ENCODE data around the gene RTEL1. TPM values are rescaled to one million over a fixed set of nuclear protein-coding genes. Genes with fewer than 3 reads are reported as not detected.

RTEL1 gene
- total RNA-seq, 2 donors from 2014 or later, result 25.7 to 34.9 TPM

DNA sequence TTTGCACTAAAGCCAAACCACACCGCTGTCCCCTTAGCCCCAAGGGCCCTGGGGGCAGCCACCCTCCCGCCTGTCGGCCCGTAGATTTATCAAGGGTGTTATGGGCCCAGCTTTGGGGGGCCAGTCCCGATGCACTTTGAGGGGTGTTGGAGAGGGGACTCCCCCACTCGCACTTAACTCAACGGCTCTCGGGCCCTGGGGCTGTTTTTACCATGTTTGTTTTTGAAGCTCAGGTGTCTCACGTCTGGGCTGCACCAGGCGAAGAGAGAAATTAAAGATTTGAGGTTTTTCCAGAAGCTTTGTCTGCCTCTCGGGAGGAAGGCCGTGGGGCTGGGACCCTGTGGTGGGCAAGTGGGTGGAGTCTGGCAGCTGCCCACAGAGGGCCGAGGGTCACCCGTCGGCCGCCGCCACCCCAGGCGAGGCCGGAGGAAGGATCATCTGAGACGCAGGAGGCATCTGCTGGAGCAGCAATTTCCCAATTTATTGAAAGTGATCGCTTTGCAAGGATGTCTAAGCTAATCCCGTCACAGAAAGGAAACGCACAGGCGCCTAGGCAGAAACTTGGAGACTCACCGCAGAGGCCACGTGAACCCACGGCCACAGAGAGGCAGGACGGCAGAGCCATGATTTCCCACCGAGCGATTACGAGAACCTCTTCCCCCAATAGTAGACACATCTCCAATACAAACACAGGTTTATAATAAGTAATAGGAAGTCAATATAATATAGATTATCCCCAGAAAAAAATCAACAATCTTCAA is 85.3 kb downstream of the RTEL1 start:
- TF ChIP-seq, protein P1, sequence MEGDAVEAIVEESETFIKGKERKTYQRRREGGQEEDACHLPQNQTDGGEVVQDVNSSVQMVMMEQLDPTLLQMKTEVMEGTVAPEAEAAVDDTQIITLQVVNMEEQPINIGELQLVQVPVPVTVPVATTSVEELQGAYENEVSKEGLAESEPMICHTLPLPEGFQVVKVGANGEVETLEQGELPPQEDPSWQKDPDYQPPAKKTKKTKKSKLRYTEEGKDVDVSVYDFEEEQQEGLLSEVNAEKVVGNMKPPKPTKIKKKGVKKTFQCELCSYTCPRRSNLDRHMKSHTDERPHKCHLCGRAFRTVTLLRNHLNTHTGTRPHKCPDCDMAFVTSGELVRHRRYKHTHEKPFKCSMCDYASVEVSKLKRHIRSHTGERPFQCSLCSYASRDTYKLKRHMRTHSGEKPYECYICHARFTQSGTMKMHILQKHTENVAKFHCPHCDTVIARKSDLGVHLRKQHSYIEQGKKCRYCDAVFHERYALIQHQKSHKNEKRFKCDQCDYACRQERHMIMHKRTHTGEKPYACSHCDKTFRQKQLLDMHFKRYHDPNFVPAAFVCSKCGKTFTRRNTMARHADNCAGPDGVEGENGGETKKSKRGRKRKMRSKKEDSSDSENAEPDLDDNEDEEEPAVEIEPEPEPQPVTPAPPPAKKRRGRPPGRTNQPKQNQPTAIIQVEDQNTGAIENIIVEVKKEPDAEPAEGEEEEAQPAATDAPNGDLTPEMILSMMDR (IDR thresholded peaks at IDR 0.05), result no peak
- no peak for DNase-seq
- Histone ChIP-seq H3K27me3 (no peaks in the 10 kb centered on the region), H3K4me1 (peaks cover 16% of the 10 kb centered on the region), H3K36me3 (no peaks in the 10 kb centered on the region), H3K9me3 (no peaks in the 10 kb centered on the region), H3K9ac (ENCODE audit: low read depth in 2 of 2, low read length in 2 of 2) (no peak overlapping the region), H3K27ac (no peak overlapping the region), H3K4me3 (no peak overlapping the region)
- intact Hi-C loops (cut with DNase I), result no loop called here

DNA sequence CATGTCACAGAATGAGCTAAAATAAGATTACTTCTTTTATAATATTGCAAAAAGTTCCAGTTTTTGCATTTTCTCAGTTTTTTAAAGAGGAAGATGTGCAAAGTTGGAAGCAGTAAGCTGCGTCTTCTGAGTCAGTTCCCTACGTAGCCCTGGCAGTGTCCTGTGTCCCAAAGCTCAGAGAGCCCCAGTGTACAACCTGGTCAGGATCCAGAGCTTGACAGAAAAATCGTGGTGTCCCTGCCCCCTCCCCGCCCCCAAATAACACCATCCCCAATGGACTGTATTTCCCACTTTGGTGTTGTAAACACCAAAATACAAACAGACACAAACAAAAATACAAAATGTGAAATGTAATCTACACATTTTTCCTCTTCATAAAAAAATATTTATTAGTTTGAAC is 86.0 kb downstream of the RTEL1 start:
- H3K27me3 ChIP-seq, result no peaks in the 10 kb centered on the region
- H3K36me3 ChIP-seq, result no peaks in the 10 kb centered on the region
- no peak overlapping the region for H3K27ac ChIP-seq
- H3K4me3 ChIP-seq, result no peak overlapping the region
- TF ChIP-seq, protein P1 (IDR thresholded peaks at IDR 0.05), result no peak
- DNase-seq, result no peak
- intact Hi-C loops (cut with DNase I), result no loop called here
- H3K4me1 ChIP-seq, result peaks cover 8% of the 10 kb centered on the region
- no peak overlapping the region for H3K9ac ChIP-seq (ENCODE audit: low read depth in 2 of 2, low read length in 2 of 2)
- no peaks in the 10 kb centered on the region for H3K9me3 ChIP-seq

DNA sequence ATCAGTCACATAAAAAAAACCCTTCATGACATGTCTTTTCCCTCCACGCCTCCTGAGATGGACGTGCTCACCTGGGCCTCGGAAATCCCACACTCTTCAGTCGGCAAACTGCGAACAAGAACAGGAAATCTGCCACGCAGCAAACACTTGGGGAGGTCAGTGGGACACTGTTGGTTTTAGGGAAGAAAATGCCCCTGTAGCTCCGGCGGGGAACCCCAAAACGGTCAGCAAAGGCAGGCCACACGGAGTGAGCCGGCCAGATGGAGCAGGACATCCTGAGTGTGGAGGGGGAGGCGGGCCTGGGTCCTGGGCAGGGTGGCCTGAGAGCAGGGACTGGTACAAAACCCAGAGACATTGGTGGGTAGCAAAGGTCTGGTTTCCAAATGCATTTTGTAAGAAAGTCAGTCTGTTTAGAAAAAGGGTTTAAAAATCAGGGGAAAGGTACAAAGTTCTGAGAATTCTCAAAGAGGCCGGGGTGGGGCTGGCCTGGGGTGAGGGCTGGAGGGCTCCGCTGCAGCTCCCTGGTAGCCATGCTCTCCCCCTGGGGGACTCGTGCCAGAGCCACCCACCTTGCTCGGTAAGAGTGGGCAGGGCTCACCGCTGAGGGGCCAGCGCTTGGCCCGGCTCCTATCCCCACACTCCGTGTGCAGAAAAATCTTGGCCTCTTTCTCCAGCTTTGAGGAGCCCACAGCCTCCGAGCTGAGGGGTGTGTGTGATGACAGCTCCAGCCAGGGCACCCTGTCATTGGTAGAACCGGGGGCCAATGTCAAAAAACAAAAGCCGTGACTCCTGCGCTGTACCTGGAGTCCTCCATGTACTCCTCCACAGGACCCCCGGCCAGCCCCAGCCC is 86.7 kb downstream of the RTEL1 start:
- H3K27me3 ChIP-seq, result no peaks in the 10 kb centered on the region
- H3K27ac ChIP-seq, result no peak overlapping the region
- H3K4me3 ChIP-seq, result no peak overlapping the region
- no peak overlapping the region for H3K9ac ChIP-seq (ENCODE audit: low read depth in 2 of 2, low read length in 2 of 2)
- TF ChIP-seq, protein P1 (IDR thresholded peaks at IDR 0.05), result no peak
- no peaks in the 10 kb centered on the region for H3K9me3 ChIP-seq
- intact Hi-C loops (cut with DNase I), result no loop called here
- no peak for DNase-seq
- no peaks in the 10 kb centered on the region for H3K36me3 ChIP-seq
- peaks cover 8% of the 10 kb centered on the region for H3K4me1 ChIP-seq

DNA sequence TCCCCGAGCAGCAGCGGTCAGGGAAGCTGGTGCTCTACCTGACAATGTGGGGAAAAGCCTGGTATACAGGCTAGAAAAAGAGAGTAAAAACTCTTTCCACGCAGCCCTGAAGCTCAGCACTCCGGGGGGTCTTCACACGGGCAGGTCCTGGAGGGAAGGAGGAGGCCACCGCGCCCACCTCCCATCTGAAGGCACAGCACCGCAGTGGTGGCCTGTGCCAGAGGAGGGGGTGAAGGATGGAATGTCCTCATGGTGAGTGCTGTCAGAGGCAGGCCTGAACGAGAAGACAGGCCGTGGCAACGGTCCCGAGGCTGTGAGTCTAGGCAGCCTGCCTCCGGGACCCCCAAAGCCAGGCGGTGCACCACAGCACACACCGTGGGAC is 87.3 kb downstream of the RTEL1 start:
- TF ChIP-seq, protein P1 (IDR thresholded peaks at IDR 0.05), result no peak
- intact Hi-C loops (cut with DNase I), result no loop called here
- no peak for DNase-seq

More for the DNA sequence above, 87.3 kb downstream of the RTEL1 start:
- Histone ChIP-seq H3K36me3 (no peaks in the 10 kb centered on the region), H3K27ac (no peak overlapping the region), H3K27me3 (no peaks in the 10 kb centered on the region), H3K4me1 (peaks cover 8% of the 10 kb centered on the region), H3K4me3 (no peak overlapping the region), H3K9ac (ENCODE audit: low read depth in 2 of 2, low read length in 2 of 2) (no peak overlapping the region), H3K9me3 (no peaks in the 10 kb centered on the region)

Other genes with a start within 250 kb of the RTEL1 start
- gene KCNQ2, start 185.7 kb upstream of the RTEL1 start, total RNA-seq, result under 1 TPM; 0.19 to 0.27 TPM
- gene EEF1A2, start 159.2 kb upstream of the RTEL1 start, total RNA-seq, result 1 to 10 TPM; 1.5 to 3.2 TPM
- 100 to 1,000 TPM; 561 to 634 TPM for gene PPDPF, start 137.5 kb upstream of the RTEL1 start, total RNA-seq
- 10 to 100 TPM; 69.0 to 91.1 TPM for gene PTK6, start 120.9 kb upstream of the RTEL1 start, total RNA-seq
- gene SRMS, start 110.6 kb upstream of the RTEL1 start, total RNA-seq, result under 1 TPM; 0.32 to 0.49 TPM
- gene FNDC11, start 104.2 kb upstream of the RTEL1 start, total RNA-seq, result under 1 TPM; 0.35 to 0.69 TPM
- gene HELZ2, start 84.1 kb upstream of the RTEL1 start, total RNA-seq, result 10 to 100 TPM; 36.3 to 38.0 TPM
- gene GMEB2, start 31.2 kb upstream of the RTEL1 start, total RNA-seq, result 10 to 100 TPM; 11.5 to 14.8 TPM
- gene STMN3, start 4.9 kb upstream of the RTEL1 start, total RNA-seq, result 1 to 10 TPM; 2.5 to 5.3 TPM
- gene TNFRSF6B, start 38.3 kb downstream of the RTEL1 start, total RNA-seq, result 1 to 10 TPM in 1 of 2 donors, not detected in 1; 7.5 TPM
- 10 to 100 TPM; 35.3 to 76.9 TPM for gene ARFRP1, start 49.7 kb downstream of the RTEL1 start, total RNA-seq
- gene ZGPAT, start 49.7 kb downstream of the RTEL1 start, total RNA-seq, result 10 to 100 TPM; 27.2 to 41.4 TPM
- gene LIME1, start 78.4 kb downstream of the RTEL1 start, total RNA-seq, result 10 to 100 TPM; 10.8 to 20.0 TPM
- 10 to 100 TPM; 44.3 to 75.3 TPM for gene SLC2A4RG, start 81.5 kb downstream of the RTEL1 start, total RNA-seq
- gene ZBTB46, start 173.0 kb downstream of the RTEL1 start, total RNA-seq, result 1 to 10 TPM; 2.1 to 3.2 TPM
- not detected for gene ABHD16B, start 203.2 kb downstream of the RTEL1 start, total RNA-seq
- 10 to 100 TPM; 54.0 to 66.1 TPM for gene TPD52L2, start 207.0 kb downstream of the RTEL1 start, total RNA-seq
- 10 to 100 TPM; 58.9 to 63.9 TPM for gene DNAJC5, start 236.8 kb downstream of the RTEL1 start, total RNA-seq

All from colonic mucosa (tissue), 4 donors.